ENCODE data around the gene RBM28.
A peak's percentile ranks its signal among the peaks of the same experiment; 100 is the strongest.

Gene RBM28

DNA sequence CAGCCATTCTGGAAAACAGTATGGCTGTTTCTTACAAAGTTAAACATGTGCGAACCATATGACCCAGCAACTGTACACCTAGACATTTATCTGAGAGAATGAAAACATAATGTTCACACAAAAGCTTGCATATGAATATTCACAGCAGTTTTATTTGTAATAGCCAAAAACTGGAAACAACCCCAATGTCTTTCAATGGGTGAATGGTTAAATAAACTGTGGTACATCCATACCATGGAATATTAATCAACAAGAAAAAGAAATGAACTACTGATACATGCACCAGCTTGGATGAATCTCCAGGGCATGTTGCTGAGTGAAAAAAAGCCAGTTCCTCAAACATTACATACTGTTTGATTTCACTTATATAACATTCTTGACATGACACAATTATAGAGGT, 65.3 kb downstream of the RBM28 start:
- DNase-seq, result no peak

DNA sequence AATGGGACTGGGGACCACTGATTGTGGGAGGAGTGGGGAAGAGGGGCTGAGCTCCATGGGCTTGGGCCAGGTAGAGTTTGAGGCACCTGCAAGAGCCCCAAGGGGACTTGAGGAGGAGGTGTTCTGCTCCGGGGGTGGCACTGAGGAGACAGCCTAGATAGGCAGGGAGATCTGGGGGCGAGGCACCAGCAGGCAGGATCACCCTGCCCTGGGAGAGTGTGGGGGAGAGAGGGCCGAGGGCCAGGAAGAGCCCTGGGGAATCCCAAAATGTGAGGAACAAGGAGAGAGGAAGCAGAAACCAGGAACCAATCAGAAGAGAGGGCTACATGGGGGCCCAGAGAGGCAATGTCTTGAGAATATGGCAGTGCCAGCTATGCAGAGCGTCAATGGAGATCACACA, 68.0 kb downstream of the RBM28 start:
- DNase-seq, result no peak

DNA sequence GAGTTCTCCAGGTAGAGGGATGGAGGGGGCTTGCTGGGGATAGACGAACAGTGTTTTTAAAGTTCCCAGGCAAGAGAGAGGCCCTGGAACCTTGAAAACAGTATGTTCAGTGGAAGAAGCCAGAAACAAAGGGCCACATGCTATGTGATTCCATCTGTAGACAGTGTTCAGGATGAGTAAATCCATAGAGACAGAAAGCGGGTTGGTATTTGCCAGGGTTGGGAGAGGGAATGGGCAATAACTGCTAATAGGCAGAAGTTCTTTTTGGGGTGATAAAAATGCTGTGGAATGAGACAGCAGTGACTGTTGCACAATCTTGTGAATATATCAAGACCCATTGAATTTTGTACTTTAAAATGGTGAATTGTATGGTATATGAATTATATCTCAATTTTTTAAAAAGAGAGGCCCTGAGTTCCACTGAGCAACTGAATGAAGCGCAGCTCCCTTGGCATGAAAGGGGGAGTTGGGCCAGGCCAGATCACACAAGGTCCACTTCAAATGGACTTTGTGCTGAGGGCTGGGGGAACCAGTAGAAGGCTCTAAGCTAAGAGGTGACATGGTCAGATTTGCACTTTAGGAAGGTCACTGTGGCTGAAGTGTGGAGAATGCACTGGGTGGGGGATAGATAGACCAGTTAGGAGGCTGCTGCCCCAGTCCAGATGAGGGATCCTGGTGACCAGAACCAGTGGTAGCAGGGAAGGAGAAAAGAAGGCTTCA, 68.7 kb downstream of the RBM28 start:
- DNase-seq, result no peak

DNA sequence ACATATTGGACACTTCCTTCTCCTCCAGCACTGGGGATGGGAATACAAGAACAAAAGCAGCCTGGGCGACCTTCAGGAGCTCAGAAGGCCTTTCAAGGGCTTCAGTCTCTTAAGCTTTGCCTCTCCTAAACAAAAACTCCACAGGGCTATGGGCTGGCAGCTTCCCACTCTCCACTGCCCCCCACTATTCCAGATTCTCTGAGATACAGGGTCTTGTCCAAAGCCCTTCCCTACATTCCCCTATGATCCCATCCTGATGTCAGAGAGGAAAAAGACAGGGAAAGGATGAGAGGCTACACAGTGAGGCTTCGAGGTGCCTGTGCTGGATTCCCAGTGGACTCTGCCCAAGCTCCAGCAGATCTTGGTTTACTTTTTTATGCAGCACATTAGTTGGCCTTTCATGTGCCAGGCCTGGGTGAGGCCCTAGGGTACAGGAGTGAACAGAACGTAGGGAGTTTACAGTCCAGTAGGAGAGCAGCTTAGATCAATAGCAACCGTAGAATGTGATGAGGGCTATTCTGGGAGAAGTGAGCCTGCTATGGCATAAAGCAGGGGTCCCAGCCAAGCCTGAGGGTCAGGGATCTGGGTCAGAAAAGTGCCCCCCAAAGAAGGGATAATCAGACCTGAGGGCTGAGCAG, 69.3 kb downstream of the RBM28 start:
- no peak for DNase-seq

DNA sequence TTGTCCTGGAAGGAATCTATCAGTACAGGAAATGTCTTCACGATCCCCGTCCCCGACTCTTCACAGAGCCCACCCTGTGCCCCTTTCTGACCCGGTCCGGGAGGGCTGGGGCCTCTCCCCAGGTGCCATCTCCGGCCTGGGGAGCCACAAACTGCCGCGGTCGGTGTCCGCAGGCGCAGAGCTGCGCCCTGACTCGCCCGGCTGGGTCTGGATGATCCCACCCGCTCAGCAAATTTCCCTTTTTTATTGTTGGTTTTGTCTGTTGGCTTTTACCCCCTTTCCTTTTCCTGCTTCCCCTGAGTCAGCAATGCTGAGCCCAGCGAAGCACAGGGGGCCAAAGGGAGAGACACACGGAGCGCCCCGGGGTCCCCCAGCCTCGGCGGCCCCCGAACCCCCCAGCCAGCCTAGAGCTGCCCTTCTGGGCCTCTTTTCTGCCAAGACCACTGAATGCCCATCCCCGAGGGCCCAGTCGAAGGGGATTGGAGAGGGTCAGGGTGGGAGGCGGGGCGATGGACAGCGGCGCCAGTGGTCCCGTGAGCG, 71.7 kb downstream of the RBM28 start:
- no peak for DNase-seq

DNA sequence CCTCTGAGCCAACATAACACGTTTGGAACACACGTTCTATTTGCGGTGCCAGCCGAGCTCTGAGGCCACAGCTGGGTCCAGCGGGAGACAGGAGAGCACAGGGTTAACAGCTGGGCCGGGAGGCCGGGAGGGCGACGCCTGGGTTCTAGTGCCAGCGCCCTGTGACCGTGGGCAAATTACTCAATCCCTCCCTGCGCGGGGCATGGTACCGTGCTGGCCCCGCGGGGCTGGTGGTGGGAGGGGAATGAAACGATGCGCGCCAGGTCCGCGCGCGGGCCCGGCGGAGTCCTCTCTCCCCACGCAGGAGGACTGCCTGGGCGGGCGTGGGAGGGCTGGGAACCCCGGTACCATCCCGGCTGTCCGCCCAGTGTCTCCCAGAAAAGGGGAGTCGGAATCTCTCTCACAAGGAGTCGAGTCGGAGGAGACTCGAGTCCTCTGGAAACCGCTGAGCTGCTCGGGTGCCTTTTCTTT, 72.2 kb downstream of the RBM28 start:
- no peak for DNase-seq

DNA sequence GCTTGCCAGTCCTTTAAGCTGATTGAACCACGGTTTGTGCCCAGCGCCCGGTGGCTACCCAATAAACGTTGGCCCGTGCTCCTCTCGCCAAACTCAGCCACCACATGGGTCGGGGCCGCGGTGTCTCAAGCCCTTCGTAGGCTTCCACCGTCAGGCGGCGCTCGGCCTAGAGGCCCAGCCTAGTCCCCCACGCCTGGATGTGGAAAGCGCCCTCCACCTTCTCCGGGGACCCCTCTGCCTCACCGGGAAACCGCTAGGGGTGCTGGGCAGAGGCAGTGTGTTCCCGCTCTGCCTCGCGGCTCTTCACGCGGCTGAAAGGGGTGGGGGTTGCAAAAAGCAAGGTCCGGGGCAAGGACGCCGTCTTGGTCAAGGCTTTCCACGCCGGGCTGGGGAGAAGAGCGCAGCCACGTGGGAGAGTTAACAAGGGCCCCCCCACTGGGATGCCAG, 72.9 kb downstream of the RBM28 start:
- no peak for DNase-seq

DNA sequence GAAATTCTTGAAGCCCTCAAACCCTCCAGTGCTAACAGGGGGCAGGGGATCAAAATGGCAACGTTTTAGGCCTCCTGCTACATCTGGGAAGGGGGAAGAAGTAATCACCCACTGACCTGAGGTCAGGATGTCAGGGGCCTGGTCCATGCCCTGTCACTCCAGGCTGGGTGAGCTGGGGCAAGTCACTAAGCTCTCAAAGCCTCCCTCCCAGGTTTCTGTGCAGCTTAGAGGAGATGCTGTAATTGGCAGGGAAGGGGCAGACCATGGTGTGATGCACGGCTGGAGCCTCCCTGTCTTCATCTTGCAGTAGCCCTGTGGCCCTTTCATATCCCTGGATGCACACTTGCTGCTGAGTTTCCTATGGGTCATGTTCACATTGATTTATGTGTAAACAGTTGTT, 75.5 kb downstream of the RBM28 start:
- no peak for DNase-seq

DNA sequence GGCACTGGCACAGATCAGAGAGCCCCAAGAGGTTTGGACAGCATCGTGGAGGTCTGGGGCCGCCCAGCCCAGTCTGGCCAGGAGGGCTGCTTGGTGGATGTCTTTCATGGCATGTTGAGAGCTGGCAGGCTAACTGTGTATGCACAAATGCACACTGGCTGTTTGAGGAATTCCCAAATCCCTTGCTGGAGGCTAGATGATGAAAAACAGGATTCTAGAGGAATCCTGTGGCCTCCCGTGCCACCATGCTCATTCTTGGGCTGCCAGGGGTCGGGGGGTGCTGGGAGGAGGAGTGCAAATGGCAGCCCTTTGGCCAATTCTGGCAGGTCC, 76.1 kb downstream of the RBM28 start:
- DNase-seq, result no peak

DNA sequence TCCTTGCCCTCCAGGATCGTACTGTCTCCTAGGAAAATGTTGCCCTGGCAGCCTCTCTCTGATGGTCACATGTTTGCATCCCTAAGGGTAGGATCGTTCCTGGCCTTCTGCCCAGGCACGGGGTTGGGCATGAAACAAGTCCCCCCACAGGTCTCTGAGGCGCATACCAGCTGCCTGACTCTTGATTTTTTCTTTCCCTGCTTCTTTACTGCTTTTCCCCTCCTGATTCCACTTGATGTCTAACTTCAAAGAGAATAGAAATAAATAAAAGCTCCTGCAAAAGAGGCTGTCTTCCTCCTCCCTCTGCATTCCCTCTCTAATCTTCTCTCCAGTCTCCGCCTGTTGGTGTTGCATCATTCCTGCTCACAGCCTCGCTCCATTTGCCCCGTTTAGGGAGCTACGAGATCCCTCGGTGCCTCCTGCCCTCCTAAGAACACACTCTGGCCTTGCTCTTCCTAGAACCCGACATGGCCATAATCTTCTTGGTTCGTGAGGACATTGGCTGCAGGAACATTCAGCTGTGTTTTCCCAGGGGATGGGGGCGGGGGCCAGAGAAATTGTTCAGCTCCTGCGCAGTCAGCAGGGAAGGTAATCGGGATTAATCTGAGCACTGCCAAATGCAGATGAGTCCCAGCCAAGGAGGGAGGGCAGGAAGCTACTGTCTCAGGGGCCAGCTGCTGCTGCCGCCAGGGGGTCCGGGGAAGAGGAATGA, 76.7 kb downstream of the RBM28 start:
- peak; percentile 95 for DNase-seq

DNA sequence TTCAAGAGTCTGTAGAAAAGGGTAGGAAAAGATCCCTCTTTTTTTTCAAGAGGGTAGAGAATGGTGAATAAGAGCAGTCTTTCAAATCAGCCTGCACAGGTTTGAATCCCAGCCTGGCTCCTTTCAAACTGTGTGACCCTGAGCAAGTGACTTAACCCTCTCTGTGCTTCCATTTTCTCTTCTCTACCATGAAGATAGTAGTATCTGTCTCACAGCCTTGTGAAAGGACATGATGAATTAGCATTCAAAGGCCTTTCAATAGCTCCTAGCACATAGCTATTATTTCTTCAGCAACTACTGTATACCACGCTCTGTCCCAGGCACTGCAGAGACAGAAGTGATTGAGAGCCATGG, 77.2 kb downstream of the RBM28 start:
- no peak for DNase-seq

DNA sequence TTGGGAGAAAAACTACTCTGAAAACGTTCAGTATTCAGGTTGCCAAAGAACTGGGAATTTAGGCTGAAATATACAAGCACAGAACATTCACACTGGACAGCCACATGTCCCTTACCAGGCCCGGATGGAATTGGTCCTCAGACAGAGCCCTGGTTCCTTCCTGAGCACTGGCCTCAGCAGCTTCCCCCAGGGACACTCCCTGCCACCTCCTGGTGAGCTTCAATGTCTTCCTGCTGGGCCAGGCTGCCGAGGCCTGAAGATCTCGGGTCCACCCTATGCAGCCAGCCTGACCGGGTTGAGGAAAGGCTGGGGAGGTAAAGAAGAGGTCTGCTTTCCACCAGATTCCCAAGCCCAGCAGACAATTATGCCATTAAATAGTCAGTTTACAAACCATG, 77.8 kb downstream of the RBM28 start:
- no peak for DNase-seq

DNA sequence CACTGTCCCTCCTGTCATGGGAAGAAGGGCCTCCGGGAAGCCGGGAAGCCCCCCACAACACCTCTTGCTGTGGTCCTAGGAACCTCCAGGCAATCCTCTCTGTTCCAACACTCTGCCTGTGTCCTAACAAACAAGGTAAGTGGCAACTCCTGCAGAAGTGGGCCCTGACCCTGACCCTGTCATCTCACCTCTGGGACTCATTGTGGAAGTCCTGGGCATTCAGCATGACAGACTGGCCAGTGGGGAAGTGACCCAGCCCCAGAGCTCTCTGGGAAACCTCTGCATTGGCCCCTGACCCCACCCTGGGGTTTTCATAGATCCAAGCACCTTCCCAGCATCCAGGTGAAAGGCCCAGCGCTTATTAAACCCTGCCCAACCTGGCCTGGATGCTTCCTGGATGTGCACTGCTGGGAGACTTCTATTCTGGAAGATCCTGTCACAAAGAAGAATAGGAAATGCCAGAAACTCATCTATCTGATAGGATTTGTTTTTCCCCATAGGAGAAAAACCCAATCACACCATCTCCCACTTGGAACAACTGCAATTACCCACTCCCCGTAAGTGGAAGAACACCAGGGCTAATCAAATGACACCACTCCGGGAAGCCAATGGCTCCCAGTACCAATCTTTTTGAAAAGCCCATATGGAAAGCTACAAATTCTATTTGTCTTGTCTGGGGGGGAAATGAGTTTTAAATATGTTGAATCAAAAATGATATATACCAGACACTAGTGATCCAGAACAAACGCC, 78.4 kb downstream of the RBM28 start:
- DNase-seq, result no peak

DNA sequence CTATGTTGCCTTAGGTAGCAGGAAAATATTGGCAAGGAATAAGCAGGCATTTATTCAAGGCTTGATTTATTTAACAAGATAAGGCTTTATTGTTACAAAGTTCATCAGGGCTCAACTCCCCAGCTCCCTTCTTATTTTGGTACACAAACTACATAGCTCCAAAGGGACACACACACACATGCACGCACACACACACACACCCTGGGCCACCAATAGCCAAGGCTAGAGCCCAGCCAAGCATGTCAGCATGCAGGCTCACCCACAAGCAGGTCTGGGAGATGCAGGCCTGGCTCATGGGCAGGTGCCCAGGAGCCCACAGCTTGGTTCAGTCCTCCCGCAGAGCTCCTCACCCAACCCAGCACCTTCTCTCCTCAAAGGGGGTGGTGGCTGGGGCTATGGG, 79.2 kb downstream of the RBM28 start:
- no peak for DNase-seq

DNA sequence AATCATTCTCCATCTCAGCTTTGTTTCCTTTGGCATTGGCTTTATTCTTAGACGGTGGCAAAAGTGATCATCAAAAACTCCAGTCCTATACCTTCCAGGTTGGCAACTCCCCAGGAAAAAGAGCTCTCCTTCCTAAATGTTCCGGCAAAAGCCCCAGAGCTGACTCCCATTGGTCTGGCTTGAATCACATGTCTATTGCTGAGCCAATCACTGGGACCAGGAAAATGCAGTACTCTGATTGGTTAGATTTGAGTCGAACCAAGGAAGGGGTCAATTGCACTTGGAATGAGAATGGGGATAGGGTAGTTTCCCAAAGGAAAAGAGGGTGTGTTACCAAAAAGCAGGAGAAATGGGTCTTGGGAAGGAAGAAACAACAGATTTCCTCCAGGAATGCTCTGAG, 80.3 kb downstream of the RBM28 start:
- no peak for DNase-seq

DNA sequence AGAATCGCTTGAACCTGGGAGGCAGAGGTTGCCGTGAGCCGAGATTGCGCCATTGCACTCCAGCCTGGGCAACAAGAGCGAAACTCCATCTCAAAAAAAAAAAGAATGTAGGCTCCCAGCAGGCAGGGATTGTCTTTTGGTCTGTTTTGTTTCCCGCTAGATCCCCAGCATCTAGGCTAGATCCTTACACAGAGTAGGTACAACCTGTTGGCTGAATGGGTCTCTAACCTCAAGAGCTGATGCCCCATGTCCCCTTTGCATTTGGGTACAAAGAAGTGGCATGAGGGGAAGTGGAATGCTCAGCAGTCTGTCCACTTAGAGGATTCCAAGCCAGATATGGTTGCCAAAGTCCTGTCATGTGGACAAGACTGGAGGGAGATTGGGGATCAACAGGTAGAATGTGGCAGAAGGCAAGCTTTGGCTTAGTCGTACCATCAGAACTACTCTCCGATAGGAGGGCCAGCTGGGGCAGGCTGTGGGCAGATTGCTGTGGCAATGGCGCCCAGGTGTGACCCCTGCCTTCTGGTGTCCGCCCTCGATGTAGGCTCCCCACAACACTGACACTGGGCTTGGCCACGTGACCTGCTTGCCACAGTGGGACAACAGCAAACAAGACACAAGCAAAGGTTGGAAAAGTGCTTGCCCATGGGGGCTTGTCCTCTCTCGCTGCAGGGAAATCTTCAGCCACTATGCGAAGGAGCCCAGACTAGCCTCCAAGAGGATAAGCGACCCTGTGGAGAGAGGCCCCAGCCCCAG, 81.3 kb downstream of the RBM28 start:
- no peak for DNase-seq

DNA sequence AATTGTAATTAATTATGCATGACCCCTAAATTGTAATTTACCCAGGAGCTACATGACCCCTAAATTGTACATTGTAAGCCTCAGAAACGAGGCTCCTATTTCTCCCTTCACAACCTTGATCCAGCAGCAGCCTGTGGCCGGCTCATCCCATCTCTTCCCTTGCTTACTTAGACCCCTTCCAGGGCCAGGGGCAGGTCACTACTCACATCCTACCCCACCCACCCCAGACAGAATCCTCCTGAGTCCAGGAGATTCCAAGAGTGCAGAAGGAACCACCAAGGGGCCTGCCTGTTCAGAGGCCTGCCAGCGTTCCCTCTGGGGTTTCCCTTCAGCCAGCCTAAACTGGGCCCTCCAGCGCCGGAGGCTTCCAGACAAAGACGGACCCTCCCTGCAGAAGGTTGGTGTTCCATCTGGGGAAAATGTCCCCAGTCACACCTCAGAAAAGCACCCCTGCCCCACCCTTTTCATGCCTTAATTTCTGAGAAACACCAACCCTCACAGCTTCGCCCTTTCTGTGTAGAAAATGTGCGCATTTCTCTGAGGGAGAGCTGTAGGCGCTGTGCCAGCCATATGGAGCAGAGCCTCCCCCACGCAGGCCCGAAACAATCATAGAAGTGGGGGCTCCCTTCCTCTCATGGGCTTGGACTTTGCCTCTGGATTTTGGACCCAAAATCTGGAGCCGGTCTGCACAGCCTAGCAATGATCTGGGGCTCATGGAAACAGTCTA, 83.5 kb downstream of the RBM28 start:
- no peak for DNase-seq

DNA sequence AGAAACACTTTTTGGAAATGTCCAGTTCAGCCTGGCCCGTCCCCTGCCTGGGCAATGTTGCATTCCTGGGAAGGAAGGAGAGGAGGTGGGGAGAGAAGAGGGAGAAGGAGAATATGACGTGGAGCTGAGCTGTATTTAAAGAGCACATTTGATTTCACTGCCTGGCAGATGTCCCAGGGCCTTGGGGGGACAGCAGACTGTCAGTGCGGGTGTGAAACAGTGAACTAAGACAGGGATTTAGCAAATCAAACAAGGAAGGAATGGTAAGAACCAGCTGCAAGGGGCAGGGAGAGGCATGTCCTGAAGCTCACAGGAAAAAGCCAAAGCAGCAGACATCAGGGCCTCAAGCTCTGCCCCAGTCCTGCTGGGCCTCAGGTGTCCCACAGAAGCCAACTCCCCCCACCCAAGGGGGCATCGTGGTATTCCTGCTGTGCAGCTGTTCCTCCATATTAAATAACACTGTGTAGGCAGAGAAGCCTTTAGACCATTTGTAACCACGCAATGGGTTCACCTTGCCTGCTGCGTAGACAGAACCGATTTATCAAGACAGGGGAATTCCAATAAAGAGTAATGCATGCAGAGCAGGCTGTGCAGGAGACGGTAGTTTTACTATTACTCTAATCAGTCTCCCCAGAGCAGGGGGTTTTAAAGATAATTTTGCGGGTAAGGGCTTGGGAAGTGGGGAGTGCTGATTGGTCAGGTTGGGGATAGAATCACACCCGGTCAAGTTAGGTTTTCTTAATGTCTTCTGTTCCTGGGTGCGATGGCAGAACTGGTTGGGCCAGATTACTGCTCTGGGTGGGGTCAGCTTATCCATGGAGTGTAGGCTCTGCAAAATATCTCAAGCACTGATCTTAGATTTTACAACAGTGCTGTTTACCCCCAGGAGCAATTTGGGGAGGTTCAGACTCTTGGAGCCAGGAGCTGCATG, 84.3 kb downstream of the RBM28 start:
- peak; percentile 15 for DNase-seq

DNA sequence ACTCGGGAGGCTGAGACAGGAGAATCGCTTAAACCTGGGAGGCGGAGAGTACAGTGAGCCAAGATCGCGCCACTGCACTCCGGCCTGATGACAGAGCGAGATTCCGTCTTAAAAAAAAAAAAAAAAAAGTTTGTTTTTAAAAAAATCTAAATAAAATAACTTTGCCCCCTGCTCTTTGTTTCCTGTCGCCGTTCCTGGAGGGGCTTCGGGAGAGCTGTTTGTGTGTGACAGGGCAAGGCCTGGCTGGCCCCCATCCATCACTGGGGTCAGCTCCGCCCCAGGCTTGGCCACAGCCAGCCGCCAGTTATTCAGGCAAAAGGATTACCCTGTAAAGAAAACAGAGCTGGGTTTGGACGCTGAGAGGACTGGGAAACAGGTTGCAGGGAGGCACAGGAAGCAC, 86.2 kb downstream of the RBM28 start:
- DNase-seq, result no peak

DNA sequence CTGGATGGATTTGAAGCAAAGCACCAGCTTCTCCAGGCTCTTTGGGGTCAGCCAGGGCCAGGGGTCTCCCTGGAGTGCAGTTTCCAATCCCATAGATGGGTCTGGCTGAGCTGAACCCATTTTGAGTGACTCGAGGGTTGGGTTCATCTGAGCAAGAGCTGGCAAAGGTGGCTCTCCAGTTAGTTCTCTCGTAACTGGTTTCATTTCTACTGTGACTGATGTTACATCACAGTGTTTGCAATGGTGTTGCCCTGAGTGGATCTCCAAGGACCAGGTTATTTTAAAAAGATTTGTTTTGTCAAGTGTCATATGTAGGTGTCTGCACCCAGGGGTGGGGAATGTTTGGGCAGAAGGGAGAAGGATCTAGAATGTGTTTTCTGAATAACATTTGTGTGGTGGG, 88.4 kb downstream of the RBM28 start:
- no peak for DNase-seq

DNA sequence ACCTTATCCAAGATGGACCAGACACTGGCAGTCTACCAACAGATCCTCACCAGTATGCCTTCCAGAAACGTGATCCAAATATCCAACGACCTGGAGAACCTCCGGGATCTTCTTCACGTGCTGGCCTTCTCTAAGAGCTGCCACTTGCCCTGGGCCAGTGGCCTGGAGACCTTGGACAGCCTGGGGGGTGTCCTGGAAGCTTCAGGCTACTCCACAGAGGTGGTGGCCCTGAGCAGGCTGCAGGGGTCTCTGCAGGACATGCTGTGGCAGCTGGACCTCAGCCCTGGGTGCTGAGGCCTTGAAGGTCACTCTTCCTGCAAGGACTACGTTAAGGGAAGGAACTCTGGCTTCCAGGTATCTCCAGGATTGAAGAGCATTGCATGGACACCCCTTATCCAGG, 89.2 kb downstream of the RBM28 start:
- DNase-seq, result no peak

Measured in DMS79 treated with DMSO at 0.1 percent for 48 hours (cell line).